Activated naive CD4-positive, alpha-beta T cell treated with anti-CD3 and anti-CD28 coated beads, Interleukin-2, amount 10 ng/mL, durations not matched to agents 7 days and 5 days (primary cell): Measurements from ENCODE around the gene TNC.
"Not testable (repeated sequence)": the region's sequence is repeated elsewhere in the genome, so short reads cannot be mapped to it uniquely, and the experiment has no call there.

Source experiments
- CTCF ChIA-PET: fragments of 350-600 bp; sonication (Branson Sonifier 250); formaldehyde crosslinking; loops from one replicate; lab custom pipeline; 2021; ENCODE audit warnings: antibody characterized with exemption; lab: Charles Lee
- DNase-seq: peaks from one replicate; pipeline ENCODE4 v3.0.0-alpha.2; 2020
- H3K27ac Mint-ChIP-seq: one replicate; pipeline ENCODE4 v1.8.0; 2021; ENCODE audit warnings: mild to moderate bottlenecking, moderate library complexity, mixed read lengths
- H3K27me3 Mint-ChIP-seq: one replicate; pipeline ENCODE4 v1.8.0; 2021; ENCODE audit warnings: mild to moderate bottlenecking, mixed read lengths
- H3K36me3 Mint-ChIP-seq: one replicate; pipeline ENCODE4 v1.8.0; 2021; ENCODE audit warnings: mixed read lengths
- H3K4me1 Mint-ChIP-seq: one replicate; pipeline ENCODE4 v1.8.0; 2021; ENCODE audit warnings: mixed read lengths
- H3K4me3 Mint-ChIP-seq: one replicate; pipeline ENCODE4 v1.8.0; 2021; ENCODE audit warnings: mild to moderate bottlenecking, moderate library complexity, mixed read lengths
- H3K9me3 Mint-ChIP-seq: one replicate; pipeline ENCODE4 v1.8.0; 2021; ENCODE audit warnings: mixed read lengths

TNC gene

DNA sequence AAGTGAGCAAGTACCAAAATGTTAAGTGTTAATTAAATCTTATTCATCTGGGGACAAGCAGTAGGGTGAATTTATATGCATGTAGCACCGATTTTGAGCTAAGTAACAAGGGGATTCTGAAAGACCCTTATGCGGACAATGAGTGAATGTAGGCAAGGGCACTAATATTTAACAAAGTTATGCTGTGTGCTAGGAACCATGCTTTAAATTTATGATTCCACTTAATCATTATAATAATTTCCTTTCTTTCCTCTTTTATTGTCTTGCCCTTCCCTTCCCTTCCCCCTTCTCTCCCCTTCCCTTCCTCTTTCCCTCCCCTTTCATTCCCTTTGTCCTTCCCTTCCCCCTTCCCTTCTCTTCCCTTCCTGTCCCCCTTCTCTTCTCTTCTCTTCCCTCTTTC lies 25.7 kb upstream of the TNC start:
- no peak overlapping the region for H3K4me3 Mint-ChIP-seq
- H3K36me3 Mint-ChIP-seq = peaks cover 21% of the 10 kb centered on the region
- H3K27me3 Mint-ChIP-seq = peaks cover 39% of the 10 kb centered on the region
- H3K4me1 Mint-ChIP-seq = peaks cover 36% of the 10 kb centered on the region
- peaks cover 11% of the 10 kb centered on the region for H3K9me3 Mint-ChIP-seq
- CTCF ChIA-PET = no interaction called here
- DNase-seq = no peak
- H3K27ac Mint-ChIP-seq = no peak overlapping the region

DNA sequence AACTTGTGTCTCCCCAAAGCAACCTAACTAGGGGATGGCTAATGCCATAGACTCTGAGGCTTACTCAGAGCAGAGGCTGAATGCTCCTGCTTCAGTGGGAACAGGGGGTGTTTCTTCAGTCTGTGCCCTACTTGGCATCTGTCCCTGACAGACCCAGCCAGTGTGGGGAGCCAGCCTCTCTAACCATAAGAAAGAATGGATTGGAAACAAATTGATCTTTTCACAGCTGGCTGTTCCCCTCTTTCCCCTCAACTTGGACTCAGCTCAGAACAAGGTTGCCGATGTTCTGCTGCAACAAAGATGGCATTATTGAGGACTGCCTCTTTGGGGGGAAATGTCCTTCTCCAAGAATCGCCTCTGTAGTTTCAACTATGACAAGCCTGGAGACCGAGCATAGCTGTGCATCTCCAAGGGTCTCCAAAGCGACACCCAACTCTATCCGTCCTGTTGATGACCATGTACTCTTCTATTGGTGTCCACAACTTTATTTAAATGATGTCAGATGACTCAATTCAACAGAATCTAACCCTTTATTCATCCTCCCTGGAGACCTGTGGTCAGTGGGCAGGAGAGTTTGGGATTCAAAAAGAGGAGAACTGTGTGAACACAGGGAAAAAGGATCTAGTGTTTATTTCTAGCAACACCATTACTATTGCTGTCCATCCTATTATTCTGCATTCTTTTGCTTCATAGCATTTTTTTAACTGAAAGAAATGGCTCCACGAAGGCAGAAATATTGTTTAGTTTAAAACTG lies 24.7 kb upstream of the TNC start:
- H3K27me3 Mint-ChIP-seq = peaks cover 33% of the 10 kb centered on the region
- H3K4me3 Mint-ChIP-seq = no peak overlapping the region
- peak overlapping the region; percentile 90 for H3K27ac Mint-ChIP-seq
- CTCF ChIA-PET = no interaction called here
- DNase-seq = no peak
- peaks cover 11% of the 10 kb centered on the region for H3K9me3 Mint-ChIP-seq
- peaks cover 36% of the 10 kb centered on the region for H3K4me1 Mint-ChIP-seq
- peaks cover 21% of the 10 kb centered on the region for H3K36me3 Mint-ChIP-seq

DNA sequence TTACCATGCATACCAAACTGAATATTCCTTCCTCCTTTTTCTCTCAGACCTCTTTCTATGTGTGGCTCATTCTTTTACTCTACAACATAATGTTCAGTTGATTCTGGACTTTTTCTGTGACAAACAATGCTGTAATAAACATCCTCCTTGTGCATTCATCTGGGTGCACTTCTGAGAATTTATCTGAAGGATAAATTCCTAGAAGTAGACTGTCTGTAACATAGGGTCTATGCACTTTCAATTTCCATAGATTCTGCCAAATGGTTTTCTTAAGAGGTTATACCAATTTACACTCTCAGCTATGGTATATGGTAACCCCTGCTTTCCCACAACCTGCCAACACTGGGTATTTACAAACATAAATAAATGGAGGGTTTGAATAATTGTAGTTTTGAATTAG lies 24.1 kb upstream of the TNC start:
- Mint-ChIP-seq H3K9me3 (peaks cover 11% of the 10 kb centered on the region), H3K36me3 (peaks cover 21% of the 10 kb centered on the region), H3K27ac (peak overlapping the region; percentile 90), H3K4me3 (no peak overlapping the region), H3K27me3 (peaks cover 38% of the 10 kb centered on the region), H3K4me1 (peaks cover 36% of the 10 kb centered on the region)
- CTCF ChIA-PET = no interaction called here
- DNase-seq = no peak

DNA sequence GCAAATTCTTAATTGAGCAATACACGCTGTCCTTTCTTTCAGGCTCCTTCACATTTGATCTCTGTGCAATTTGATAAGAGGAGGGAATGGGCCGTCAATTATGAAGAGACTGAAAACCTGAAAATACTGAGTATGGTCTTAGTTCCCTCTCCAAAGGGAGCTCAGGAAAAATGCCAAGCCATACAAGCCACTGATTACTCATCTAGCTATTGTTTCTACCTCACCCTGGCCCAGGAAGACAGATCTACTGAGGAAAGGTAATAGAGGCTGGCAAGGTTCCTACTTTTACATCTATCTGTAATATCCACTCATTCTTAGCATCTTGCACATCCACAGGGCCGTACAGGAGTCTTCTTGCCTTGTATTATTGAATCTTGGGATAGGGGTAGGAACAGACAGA lies 23.7 kb upstream of the TNC start:
- CTCF ChIA-PET = no interaction called here
- no peak for DNase-seq
- Mint-ChIP-seq H3K9me3 (peaks cover 11% of the 10 kb centered on the region), H3K4me3 (no peak overlapping the region), H3K27ac (peak overlapping the region; percentile 90), H3K36me3 (peaks cover 21% of the 10 kb centered on the region), H3K4me1 (peaks cover 36% of the 10 kb centered on the region), H3K27me3 (peaks cover 39% of the 10 kb centered on the region)

- Mint-ChIP-seq H3K4me1 (peaks cover 24% of the 10 kb centered on the region), H3K9me3 (peaks cover 10% of the 10 kb centered on the region), H3K27ac (no peak overlapping the region), H3K27me3 (peaks cover 32% of the 10 kb centered on the region), H3K4me3 (no peak overlapping the region), H3K36me3 (peaks cover 17% of the 10 kb centered on the region)
- no peak for DNase-seq
- CTCF ChIA-PET = no interaction called here
Measured at GRCh38 chr9:115138151-115138550, 20.2 kb upstream of the TNC start.

- Mint-ChIP-seq H3K27ac (no peak overlapping the region), H3K9me3 (peaks cover 6% of the 10 kb centered on the region), H3K4me1 (peaks cover 18% of the 10 kb centered on the region), H3K36me3 (peaks cover 13% of the 10 kb centered on the region), H3K4me3 (no peak overlapping the region), H3K27me3 (peaks cover 34% of the 10 kb centered on the region)
- DNase-seq = no peak
- CTCF ChIA-PET = no interaction called here
Measured at GRCh38 chr9:115137526-115137925, 19.6 kb upstream of the TNC start.

- Mint-ChIP-seq H3K9me3 (peaks cover under 1% of the 10 kb centered on the region), H3K27ac (no peak overlapping the region), H3K4me1 (peaks cover 4% of the 10 kb centered on the region), H3K4me3 (no peak overlapping the region), H3K36me3 (peaks cover 4% of the 10 kb centered on the region), H3K27me3 (peaks cover 40% of the 10 kb centered on the region)
- no peak for DNase-seq
- CTCF ChIA-PET = no interaction called here
Measured at GRCh38 chr9:115135821-115136778, 18.1 kb upstream of the TNC start.

DNA sequence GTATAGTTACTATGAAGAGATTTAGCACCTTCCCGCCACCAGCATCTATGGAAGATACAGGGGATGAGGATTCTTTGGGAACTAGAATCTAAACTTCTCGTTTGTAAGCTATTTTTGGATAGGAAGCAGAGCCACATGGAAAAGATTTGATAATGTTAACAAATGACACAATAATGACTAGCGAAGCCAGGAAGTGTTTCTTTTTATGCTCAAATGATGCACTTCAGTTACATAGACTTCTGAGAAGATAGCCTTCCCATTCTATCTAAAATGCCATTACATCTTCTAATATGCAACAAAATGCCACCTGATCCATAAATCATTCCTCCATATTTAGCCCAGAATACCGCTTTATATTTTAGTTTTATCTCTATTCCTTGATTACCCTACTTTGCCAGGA lies 17.0 kb upstream of the TNC start:
- H3K9me3 Mint-ChIP-seq = no peaks in the 10 kb centered on the region
- peaks cover 40% of the 10 kb centered on the region for H3K27me3 Mint-ChIP-seq
- DNase-seq = no peak
- H3K36me3 Mint-ChIP-seq = no peaks in the 10 kb centered on the region
- H3K4me3 Mint-ChIP-seq = no peak overlapping the region
- CTCF ChIA-PET = no interaction called here
- H3K27ac Mint-ChIP-seq = no peak overlapping the region
- no peaks in the 10 kb centered on the region for H3K4me1 Mint-ChIP-seq

GRCh38 chr9:115133649-115134048 lies 15.7 kb upstream of the TNC start:
- Mint-ChIP-seq H3K4me3 (no peak overlapping the region), H3K9me3 (no peaks in the 10 kb centered on the region), H3K27me3 (peaks cover 40% of the 10 kb centered on the region), H3K27ac (no peak overlapping the region), H3K4me1 (no peaks in the 10 kb centered on the region), H3K36me3 (no peaks in the 10 kb centered on the region)
- CTCF ChIA-PET = no interaction called here
- DNase-seq = no peak

DNA sequence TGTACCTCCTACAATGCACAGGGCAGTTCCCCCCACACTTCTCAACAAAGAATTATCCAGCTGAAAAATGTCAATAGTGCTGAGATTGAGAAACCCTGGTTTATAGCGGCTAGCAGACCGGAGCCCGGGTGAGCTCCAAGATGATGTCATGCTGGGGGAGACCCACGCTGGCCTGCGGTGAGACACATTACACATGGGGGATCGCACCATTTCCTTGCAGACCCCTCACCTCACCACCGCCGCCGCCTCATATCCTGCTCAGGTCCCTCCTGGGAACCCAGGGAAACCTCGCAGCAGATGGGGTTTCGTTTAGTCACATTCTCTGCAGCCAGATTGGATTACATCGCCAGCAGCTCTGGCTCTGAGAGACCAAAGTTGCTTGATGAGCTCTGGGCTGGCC lies 14.7 kb upstream of the TNC start:
- no peak for DNase-seq
- Mint-ChIP-seq H3K4me3 (no peak overlapping the region), H3K9me3 (no peaks in the 10 kb centered on the region), H3K36me3 (no peaks in the 10 kb centered on the region), H3K27me3 (peaks cover 41% of the 10 kb centered on the region), H3K27ac (no peak overlapping the region), H3K4me1 (no peaks in the 10 kb centered on the region)
- CTCF ChIA-PET = no interaction called here

GRCh38 chr9:115130176-115130575 lies 12.2 kb upstream of the TNC start:
- no peak overlapping the region for H3K4me3 Mint-ChIP-seq
- H3K27ac Mint-ChIP-seq = no peak overlapping the region
- H3K4me1 Mint-ChIP-seq = no peaks in the 10 kb centered on the region
- H3K36me3 Mint-ChIP-seq = peaks cover 2% of the 10 kb centered on the region
- peaks cover 34% of the 10 kb centered on the region for H3K27me3 Mint-ChIP-seq
- peaks cover 3% of the 10 kb centered on the region for H3K9me3 Mint-ChIP-seq
- CTCF ChIA-PET = no interaction called here
- no peak for DNase-seq

DNA sequence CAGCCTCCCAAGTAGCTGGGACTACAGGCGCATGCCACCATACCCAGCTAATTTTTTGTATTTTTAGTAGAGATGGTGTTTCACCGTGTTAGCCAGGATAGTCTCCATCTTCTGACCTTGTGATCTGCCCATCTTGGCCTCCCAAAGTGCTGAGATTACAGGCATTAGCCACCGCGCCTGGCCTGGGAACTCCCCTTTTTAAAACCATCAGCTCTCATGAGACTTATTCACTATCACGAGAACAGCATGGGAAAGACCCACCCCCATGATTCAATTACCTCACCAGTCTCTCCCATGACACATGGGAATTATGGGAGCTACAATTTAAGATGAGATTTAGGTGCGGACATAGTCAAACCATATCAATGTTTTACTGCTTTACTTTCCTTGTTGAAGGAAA lies 10.8 kb upstream of the TNC start:
- H3K36me3 Mint-ChIP-seq, H3K27ac Mint-ChIP-seq, CTCF ChIA-PET, H3K9me3 Mint-ChIP-seq, DNase-seq, H3K4me1 Mint-ChIP-seq, H3K4me3 Mint-ChIP-seq: not testable (repeated sequence)
- H3K27me3 Mint-ChIP-seq = peaks cover 30% of the 10 kb centered on the region

DNA sequence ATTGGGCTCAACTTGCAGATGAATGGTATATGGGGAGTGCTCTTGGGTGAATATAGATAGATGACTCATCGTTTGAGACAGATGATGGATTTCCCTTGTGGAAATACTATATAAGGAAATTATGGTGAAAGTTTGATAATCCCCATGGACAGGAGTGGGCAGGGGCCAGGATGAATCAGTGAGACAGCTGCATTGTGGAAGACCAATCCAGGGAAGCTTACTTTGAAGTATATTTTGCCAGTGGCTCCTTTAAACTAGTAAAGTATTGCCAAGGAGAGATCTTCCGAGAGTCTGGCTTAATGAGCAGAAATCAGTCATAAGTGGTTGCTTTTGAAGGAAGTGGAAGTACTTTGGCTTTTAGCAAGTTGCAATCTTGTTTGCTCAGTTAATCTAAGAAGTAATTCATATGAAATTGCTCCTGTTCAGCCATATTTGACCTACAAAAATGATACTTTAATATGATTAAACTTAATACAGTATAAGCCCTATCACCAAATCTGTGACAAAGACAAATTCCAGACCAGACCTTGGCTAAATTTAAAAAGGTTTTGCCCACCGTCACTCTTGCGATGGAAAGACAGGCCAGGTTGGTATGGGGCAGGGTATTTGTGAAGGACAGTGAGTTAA lies 9.3 kb upstream of the TNC start:
- CTCF ChIA-PET = no interaction called here
- DNase-seq = no peak
- peaks cover 2% of the 10 kb centered on the region for H3K4me1 Mint-ChIP-seq
- H3K9me3 Mint-ChIP-seq = peaks cover 4% of the 10 kb centered on the region
- no peak overlapping the region for H3K27ac Mint-ChIP-seq
- H3K4me3 Mint-ChIP-seq = no peak overlapping the region
- H3K27me3 Mint-ChIP-seq = peaks cover 37% of the 10 kb centered on the region
- peaks cover 3% of the 10 kb centered on the region for H3K36me3 Mint-ChIP-seq

DNA sequence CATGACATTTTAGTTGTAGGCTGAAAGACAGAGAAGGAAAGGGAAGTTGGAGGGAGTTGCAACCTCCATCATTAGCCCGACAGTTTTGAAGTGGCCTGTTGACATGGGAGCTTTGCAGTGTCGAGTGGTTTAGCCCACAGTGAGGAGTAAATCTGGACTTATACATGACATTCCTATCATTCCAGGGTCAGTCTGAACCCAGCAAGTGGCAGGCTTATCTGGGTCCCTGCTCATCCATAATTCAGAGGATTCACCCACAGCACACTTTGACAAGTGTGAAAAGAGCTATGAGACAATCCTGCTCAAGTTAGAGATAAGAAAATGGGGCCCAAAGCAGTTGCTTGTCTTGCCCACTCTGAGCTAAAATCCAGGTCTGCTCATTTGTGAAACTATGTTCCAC lies 8.4 kb upstream of the TNC start:
- H3K27ac Mint-ChIP-seq = no peak overlapping the region
- CTCF ChIA-PET = no interaction called here
- DNase-seq = no peak

More for the DNA sequence above, 8.4 kb upstream of the TNC start:
- H3K4me1 Mint-ChIP-seq = peaks cover 3% of the 10 kb centered on the region
- H3K27me3 Mint-ChIP-seq = peaks cover 38% of the 10 kb centered on the region
- peaks cover 4% of the 10 kb centered on the region for H3K9me3 Mint-ChIP-seq
- no peak overlapping the region for H3K4me3 Mint-ChIP-seq
- H3K36me3 Mint-ChIP-seq = peaks cover 3% of the 10 kb centered on the region
